ENCODE results near the gene SMIM44.

The SMIM44 gene

DNA sequence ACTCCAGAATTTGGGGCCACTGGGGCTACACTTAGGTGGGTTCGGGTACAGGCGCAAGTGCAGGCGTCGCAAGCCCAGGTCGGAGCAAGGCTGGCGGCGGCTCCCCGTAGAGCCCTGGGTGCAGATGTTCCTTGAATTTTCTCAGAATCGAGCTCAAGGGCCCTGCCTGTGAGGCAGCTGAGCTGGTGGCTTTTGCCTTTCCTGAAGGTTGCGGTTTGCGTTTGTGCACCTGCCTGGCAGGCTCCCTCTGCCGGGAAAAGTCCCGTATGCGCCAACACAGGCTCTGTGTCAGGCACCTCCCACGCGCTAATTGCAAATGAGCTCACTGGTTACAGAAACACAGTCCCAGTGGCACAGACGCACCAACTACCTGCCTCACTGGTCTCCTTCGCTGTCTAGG, 11.3 kb upstream of the SMIM44 start:
- no peak overlapping the region for H3K4me3 ChIP-seq (ENCODE audit: low read length)
- peaks cover 6% of the 10 kb centered on the region for H3K36me3 ChIP-seq (ENCODE audit: control insufficient read depth, low read depth, low read length)
- H3K27me3 ChIP-seq (ENCODE audit: control insufficient read depth, insufficient read depth, low read length): no peaks in the 10 kb centered on the region
- H3K27ac ChIP-seq (ENCODE audit: low read length): no peak overlapping the region
- H3K9me3 ChIP-seq (ENCODE audit: control insufficient read depth, low read depth, low read length): no peaks in the 10 kb centered on the region
- no peaks in the 10 kb centered on the region for H3K4me1 ChIP-seq (ENCODE audit: control insufficient read depth, low read depth, low read length)
- H3K9ac ChIP-seq (ENCODE audit: low read length): no peak overlapping the region

DNA sequence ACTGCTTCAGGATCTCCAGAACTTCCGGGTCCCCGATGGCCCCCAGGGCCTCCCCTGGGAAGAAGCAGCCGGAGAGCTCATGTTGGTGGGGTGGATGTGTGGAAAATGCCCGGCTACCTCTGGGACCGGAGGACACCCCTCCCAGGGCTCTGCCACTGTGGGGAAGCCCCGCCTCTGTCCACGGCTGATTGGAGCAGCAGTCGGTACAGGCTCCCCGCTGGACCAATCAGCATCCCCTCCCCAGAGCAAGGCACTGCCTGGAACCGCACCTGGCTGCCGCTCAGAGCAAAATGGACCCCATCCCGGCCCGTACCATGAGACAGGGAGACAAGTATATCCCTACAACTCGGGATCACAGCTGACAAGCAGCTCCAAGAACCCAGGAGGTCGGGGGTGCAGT, 10.8 kb upstream of the SMIM44 start:
- Histone ChIP-seq H3K9ac (ENCODE audit: low read length) (no peak overlapping the region), H3K4me1 (ENCODE audit: control insufficient read depth, low read depth, low read length) (no peaks in the 10 kb centered on the region), H3K27me3 (ENCODE audit: control insufficient read depth, insufficient read depth, low read length) (no peaks in the 10 kb centered on the region), H3K36me3 (ENCODE audit: control insufficient read depth, low read depth, low read length) (peaks cover 6% of the 10 kb centered on the region), H3K4me3 (ENCODE audit: low read length) (no peak overlapping the region), H3K27ac (ENCODE audit: low read length) (no peak overlapping the region), H3K9me3 (ENCODE audit: control insufficient read depth, low read depth, low read length) (no peaks in the 10 kb centered on the region)

DNA sequence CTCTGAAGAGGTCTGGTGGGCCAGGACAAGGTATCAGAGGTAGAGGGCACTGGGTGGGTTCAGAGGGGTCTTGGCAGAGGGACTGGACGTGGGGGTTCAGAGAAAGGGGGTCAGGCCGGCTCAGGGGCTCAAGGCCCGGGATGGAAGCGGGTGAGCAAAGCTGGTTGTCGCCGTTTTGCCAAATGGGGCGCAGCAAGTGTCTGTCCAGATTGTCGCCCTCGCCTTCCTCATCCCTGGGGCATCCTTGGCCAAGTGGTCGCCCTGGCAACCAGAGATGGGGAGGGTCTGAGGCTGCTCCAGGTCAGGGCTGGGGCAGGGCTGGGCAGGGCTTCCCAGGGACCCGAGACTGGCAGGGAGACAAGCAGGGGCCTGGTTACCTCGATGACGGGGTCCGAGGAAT, 10.4 kb upstream of the SMIM44 start:
- no peaks in the 10 kb centered on the region for H3K4me1 ChIP-seq (ENCODE audit: control insufficient read depth, low read depth, low read length)

DNA sequence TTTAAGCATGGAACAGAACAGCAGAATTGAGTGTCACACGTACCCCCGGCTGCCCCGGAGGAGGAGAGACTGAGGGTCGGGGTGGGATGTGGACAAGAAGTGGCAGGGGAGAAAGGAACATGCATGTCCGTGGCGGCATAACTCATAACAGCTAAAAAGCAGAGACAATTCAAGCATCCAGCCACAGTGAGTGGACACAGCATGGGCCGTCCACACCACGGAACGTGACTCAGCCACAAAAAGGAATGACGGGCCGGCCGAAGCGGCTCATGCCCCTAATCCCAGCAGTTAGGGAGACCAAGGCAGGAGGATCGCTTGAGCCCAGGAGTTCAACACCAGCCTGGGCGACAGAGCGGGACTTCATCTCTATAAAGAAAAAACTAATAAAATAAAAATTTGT, 9.7 kb upstream of the SMIM44 start:
- Histone ChIP-seq H3K4me3 (ENCODE audit: low read length) (no peak overlapping the region), H3K4me1 (ENCODE audit: control insufficient read depth, low read depth, low read length) (no peaks in the 10 kb centered on the region), H3K36me3 (ENCODE audit: control insufficient read depth, low read depth, low read length) (peaks cover 6% of the 10 kb centered on the region), H3K9ac (ENCODE audit: low read length) (no peak overlapping the region), H3K27ac (ENCODE audit: low read length) (no peak overlapping the region), H3K9me3 (ENCODE audit: control insufficient read depth, low read depth, low read length) (no peaks in the 10 kb centered on the region), H3K27me3 (ENCODE audit: control insufficient read depth, insufficient read depth, low read length) (no peaks in the 10 kb centered on the region)

More for the DNA sequence above, 10.4 kb upstream of the SMIM44 start:
- Histone ChIP-seq H3K4me3 (ENCODE audit: low read length) (no peak overlapping the region), H3K9me3 (ENCODE audit: control insufficient read depth, low read depth, low read length) (no peaks in the 10 kb centered on the region), H3K9ac (ENCODE audit: low read length) (no peak overlapping the region), H3K27ac (ENCODE audit: low read length) (no peak overlapping the region), H3K36me3 (ENCODE audit: control insufficient read depth, low read depth, low read length) (peaks cover 6% of the 10 kb centered on the region), H3K27me3 (ENCODE audit: control insufficient read depth, insufficient read depth, low read length) (no peaks in the 10 kb centered on the region)

DNA sequence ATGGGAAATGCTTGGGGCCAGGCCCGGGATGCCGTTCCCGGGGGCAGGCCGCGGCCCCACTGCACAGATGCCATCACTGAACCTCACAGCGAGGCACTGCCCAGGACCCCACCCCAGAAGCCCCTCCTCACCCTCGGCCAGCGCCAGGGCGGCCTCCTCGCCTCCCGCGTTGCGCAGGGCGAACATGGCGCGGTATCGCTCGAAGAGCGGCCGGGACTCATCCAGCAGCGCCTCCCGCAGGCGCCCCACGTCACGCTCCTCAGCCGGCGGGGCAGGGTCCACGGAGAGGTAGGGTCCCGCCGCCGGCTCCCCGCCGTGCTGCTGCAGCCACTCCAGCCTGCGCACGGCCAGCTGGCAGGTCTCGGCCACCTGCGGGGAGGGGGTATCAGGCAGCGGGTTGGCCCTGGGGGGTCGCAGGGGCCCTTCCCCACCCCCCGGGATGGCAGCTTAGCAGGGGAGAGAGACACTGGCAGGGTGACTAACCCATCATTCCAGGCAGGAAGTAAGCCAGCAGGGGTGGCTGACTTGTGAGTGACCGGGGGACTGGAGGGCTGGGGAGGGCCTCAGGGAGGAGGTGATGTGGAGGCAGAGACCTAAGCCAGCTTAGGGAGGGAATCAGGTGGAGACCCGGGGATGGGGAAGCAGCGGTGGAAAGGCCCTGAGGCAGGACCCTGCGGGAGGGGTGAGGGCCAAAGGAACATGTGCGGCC, 9.0 kb upstream of the SMIM44 start:
- Histone ChIP-seq H3K27ac (ENCODE audit: low read length) (no peak overlapping the region), H3K36me3 (ENCODE audit: control insufficient read depth, low read depth, low read length) (peaks cover 6% of the 10 kb centered on the region)

DNA sequence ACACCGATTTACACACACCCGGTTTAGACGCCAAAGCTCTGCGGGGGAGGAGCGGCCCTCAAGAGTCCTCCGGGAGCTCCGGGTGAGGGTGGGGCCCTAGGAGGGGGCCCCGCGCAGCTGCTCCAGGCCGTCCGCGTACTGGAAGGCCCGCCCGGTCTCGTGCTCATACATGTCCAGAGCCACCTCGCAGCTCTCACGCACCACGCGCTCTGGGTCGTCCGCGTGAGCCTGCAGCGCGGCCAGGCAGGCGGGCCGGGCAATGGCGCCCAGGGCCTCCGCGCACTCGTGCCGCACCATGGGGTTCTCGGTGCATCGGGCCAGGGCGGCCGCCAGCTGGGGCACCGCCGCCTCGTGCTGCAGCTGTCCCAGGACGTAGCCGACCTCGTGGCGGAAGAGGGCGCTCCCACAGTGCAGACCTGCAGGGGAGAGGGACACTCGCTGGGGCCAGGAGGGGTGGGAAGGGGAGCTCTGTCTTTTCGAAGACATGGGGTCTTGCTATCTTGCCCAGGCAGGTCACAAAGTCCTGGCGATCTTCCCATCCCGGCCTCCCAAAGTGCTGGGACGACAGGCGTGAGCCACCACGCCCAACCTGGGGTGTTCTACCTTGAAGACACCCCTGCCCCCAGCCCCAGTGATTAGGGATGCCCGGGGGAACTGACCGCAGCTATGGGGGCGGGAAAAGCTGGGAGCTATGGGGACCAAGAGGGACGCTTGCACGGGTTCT, 8.3 kb upstream of the SMIM44 start:
- Histone ChIP-seq H3K9me3 (ENCODE audit: control insufficient read depth, low read depth, low read length) (no peaks in the 10 kb centered on the region), H3K9ac (ENCODE audit: low read length) (no peak overlapping the region), H3K4me1 (ENCODE audit: control insufficient read depth, low read depth, low read length) (no peaks in the 10 kb centered on the region), H3K27ac (ENCODE audit: low read length) (no peak overlapping the region), H3K27me3 (ENCODE audit: control insufficient read depth, insufficient read depth, low read length) (no peaks in the 10 kb centered on the region), H3K36me3 (ENCODE audit: control insufficient read depth, low read depth, low read length) (peaks cover 6% of the 10 kb centered on the region), H3K4me3 (ENCODE audit: low read length) (no peak overlapping the region)

More for the DNA sequence above, 9.0 kb upstream of the SMIM44 start:
- Histone ChIP-seq H3K27me3 (ENCODE audit: control insufficient read depth, insufficient read depth, low read length) (no peaks in the 10 kb centered on the region), H3K9ac (ENCODE audit: low read length) (no peak overlapping the region), H3K4me3 (ENCODE audit: low read length) (no peak overlapping the region), H3K9me3 (ENCODE audit: control insufficient read depth, low read depth, low read length) (no peaks in the 10 kb centered on the region), H3K4me1 (ENCODE audit: control insufficient read depth, low read depth, low read length) (no peaks in the 10 kb centered on the region)

DNA sequence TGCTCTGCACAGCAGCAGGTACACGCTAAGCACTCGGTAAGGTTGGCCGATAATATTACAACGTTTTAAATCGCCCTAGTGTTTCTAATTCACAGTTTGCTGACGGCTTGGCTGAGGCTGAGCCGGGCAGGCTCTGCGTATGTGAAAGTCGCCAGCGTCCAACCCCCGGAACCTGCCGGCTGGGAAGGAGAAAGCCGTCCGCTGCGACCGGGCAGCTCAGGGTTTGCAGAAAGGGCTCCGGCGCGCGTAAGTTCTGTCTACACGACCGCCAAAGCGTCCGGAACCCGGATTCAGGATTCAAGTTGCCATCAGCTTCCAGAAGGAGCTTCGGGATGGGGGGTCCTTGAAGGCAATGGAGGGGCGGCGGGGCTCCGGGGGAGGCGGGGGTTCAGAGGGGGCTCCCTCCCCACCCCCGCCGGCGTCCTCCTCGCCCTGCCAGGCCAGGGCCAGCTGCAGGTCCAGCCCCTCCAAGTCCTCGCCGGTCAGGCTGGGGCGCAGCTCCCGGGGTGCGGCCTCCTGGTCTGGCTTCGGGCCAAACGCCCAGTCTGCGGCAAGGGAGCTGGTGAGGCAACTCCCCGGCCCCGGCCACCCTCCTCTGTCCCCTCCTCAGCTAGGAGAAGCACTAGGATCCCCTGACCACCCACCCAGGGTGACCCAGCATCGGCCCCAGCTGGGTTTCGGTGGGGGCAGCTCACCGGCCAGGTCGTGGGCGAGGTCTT, 575 bp downstream of the SMIM44 start:
- no peaks in the 10 kb centered on the region for H3K9me3 ChIP-seq (ENCODE audit: control insufficient read depth, low read depth, low read length)
- no peak overlapping the region for H3K4me3 ChIP-seq (ENCODE audit: low read length)
- no peaks in the 10 kb centered on the region for H3K27me3 ChIP-seq (ENCODE audit: control insufficient read depth, insufficient read depth, low read length)
- no peak overlapping the region for H3K27ac ChIP-seq (ENCODE audit: low read length)
- H3K9ac ChIP-seq (ENCODE audit: low read length): no peak overlapping the region
- H3K36me3 ChIP-seq (ENCODE audit: control insufficient read depth, low read depth, low read length): no peaks in the 10 kb centered on the region
- no peaks in the 10 kb centered on the region for H3K4me1 ChIP-seq (ENCODE audit: control insufficient read depth, low read depth, low read length)

DNA sequence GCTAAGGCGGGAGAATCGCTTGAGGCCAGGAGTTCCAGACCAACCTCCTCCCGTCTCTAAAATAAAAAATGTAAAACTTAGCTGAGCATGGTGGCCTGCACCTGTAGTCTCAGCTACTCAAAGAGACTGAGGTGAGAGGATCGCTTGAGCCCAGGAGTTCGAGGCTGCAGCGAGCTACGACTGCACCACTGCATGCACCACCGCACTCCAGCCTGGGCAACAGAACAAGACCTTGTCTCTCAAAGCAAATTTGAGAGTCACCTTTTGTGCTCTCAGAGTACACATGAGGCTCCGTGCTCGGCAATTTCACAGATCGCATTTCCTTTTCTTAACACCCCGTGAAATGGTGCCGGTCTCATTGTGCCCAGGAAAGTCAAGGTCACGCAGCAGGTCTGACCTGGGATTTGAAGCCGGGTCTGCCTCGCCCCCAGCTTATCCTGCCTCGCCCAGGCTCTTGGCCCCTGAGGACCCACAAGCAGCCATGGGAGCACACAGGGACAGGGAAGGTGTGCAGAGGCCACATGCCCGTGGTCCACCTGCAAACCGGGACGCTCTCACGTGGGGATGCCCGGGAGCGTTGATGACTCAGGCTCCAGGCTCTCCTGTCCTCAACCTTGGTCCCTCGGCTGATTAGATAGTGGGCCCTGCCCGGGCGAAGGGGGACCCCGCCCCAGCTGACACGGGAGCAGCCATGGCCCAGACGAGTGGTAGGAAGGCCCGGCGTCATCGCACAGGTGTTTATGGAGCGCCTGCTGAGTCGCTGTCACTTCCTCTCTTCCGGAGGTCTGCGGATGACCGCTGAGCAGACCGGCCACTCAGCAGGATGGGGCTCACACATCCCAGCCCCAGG, 1.8 kb downstream of the SMIM44 start:
- Histone ChIP-seq H3K27ac (ENCODE audit: low read length) (no peak overlapping the region), H3K9me3 (ENCODE audit: control insufficient read depth, low read depth, low read length) (no peaks in the 10 kb centered on the region), H3K36me3 (ENCODE audit: control insufficient read depth, low read depth, low read length) (no peaks in the 10 kb centered on the region), H3K9ac (ENCODE audit: low read length) (no peak overlapping the region), H3K4me1 (ENCODE audit: control insufficient read depth, low read depth, low read length) (no peaks in the 10 kb centered on the region), H3K4me3 (ENCODE audit: low read length) (no peak overlapping the region), H3K27me3 (ENCODE audit: control insufficient read depth, insufficient read depth, low read length) (no peaks in the 10 kb centered on the region)

DNA sequence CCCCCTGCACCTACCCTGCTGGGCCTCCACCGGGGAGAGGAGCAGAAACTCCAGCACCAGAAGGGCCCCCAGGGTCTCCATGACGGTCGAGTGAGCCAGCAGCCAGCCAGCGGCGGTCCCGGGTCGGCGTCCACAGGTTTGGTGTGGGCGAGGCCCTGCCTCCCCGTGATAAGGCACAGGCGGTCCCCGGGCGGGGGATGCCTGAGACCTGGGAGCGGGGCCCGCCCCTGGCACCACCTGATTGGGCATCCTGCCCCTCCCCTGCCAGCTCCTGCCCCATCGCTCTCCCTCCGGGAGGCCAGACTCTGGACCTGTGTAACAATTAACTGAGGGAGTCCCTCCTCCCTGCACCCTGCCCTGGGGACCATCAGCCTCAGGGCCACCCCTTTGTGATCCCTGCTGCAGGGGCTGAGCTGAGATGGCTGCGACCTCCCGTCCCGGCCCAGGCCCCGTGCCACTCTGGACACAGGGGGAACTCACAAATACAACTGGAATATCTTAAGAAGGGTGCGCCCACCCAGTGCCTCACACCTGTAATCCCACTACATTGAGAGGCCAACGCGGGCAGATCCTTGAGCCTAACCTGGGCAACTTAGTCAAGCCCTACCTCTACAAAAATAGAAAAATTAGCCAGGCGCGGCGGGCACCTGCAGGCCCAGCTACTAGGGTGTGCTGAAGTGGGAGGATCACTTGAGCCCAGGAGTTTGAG, 2.7 kb downstream of the SMIM44 start, which contains the start of gene SMIM24:
TSS of gene SMIM24 (minus strand) at position 143 of the 709 bp plus-strand sequence. CDS start at position 81, 62 bp downstream.
- Histone ChIP-seq H3K4me1 (ENCODE audit: control insufficient read depth, low read depth, low read length) (no peaks in the 10 kb centered on the region), H3K36me3 (ENCODE audit: control insufficient read depth, low read depth, low read length) (no peaks in the 10 kb centered on the region), H3K27me3 (ENCODE audit: control insufficient read depth, insufficient read depth, low read length) (no peaks in the 10 kb centered on the region), H3K9me3 (ENCODE audit: control insufficient read depth, low read depth, low read length) (no peaks in the 10 kb centered on the region), H3K4me3 (ENCODE audit: low read length) (no peak within 1 kb of the TSS), H3K9ac (ENCODE audit: low read length) (no peak within 1 kb of the TSS), H3K27ac (ENCODE audit: low read length) (no peak within 1 kb of the TSS)

DNA sequence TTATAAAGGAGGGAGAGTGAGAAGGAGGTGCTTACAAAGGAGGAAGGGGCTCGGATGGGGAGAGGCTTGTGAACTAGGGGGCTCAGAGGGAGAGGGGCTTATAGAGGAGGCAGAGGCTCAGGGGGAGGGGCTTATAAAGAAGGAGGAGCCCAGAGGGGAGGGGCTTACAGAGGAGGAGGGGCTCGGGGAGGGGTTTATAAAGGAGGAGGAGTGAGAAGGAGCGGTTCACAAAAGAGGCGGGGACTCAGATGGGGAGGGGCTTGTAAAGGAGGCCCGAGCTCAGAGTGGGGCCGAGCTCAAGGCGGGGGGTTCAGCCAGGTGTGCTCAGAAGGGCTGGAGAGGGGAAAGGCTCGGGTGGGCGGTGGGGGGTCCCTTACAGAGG, 3.4 kb downstream of the SMIM44 start:
- H3K9me3 ChIP-seq (ENCODE audit: control insufficient read depth, low read depth, low read length): no peaks in the 10 kb centered on the region
- no peaks in the 10 kb centered on the region for H3K4me1 ChIP-seq (ENCODE audit: control insufficient read depth, low read depth, low read length)
- H3K27me3 ChIP-seq (ENCODE audit: control insufficient read depth, insufficient read depth, low read length): no peaks in the 10 kb centered on the region
- no peak overlapping the region for H3K4me3 ChIP-seq (ENCODE audit: low read length)
- H3K9ac ChIP-seq (ENCODE audit: low read length): no peak overlapping the region
- H3K27ac ChIP-seq (ENCODE audit: low read length): no peak overlapping the region
- no peaks in the 10 kb centered on the region for H3K36me3 ChIP-seq (ENCODE audit: control insufficient read depth, low read depth, low read length)
